ENCODE measurements around the gene RSRC1.
"Not testable (repeated sequence)": the region's sequence is repeated elsewhere in the genome, so short reads cannot be mapped to it uniquely, and the experiment has no call there.

The RSRC1 gene

GRCh38 chr3:158329696-158330441 is 220.0 kb downstream of the RSRC1 start:
- DNase-seq, ATAC-seq: not testable (repeated sequence)

- ATAC-seq (no peak), DNase-seq (no peak)
Measured at GRCh38 chr3:158330870-158331269, 221.0 kb downstream of the RSRC1 start.

DNA sequence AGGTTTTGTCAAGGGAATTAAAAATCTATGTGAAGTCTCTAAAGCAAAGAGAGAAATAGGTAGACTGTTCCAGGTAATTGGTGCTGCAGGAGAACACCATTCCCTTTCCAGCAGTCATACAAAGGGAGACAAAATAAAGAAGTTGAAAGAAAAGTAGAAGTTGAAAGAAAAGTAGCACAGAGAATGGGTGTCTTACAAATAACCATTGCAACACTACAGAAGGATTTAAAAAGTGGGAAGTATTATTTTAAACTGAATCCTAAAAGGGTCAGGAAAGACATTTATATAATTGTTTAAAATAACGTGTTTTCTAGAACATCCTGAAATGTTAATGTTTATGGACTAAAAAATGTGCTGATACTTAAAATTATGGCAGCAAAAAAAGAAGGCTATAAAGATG is 223.8 kb downstream of the RSRC1 start:
- no peak for ATAC-seq
- DNase-seq: no peak

GRCh38 chr3:158337110-158337509 is 227.2 kb downstream of the RSRC1 start:
- no peak for ATAC-seq
- no peak for DNase-seq

DNA sequence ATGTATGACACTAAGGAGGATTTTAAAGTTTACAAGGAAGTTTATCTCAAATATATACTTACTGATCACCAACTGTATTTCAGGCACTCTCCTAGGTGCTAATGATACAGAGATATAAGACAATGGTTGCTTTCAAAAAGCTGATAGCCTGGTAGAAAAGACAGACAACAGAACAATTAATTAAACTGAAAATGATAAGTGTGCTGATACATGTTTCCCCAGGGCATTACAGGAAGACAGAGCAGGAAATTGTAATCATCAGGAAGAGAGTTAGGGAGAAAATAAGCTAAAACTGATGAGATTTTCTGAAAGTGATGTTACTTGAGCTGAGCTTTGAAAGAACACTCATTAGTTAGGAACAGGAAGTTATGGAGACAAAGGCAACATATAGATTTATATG is 229.7 kb downstream of the RSRC1 start:
- no peak for DNase-seq
- no peak for ATAC-seq

GRCh38 chr3:158340951-158341350 is 231.1 kb downstream of the RSRC1 start:
- DNase-seq, ATAC-seq: not testable (repeated sequence)

- DNase-seq (no peak), ATAC-seq (no peak)
Measured at GRCh38 chr3:158347966-158348365, 238.1 kb downstream of the RSRC1 start.

DNA sequence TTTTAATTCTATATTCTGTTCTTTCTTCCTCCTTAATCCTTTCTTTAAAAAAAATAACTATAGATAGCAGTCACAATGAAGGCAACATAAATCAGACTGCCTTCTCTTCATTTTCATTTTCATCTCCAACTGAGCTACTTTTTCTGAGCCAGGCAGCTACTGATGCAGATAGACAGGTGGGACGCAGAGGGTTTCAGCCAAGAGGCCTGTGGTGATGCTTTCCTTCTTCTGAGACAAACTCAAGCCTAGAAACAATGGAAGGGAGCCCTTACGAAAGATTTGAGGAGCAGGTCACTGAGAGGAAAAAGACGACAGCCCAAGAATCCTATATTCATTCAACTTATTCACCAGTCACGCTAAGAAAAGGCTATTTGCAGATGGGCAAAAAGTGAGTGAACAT is 241.1 kb downstream of the RSRC1 start:
- no peak for DNase-seq

GRCh38 chr3:158352551-158352950 is 242.7 kb downstream of the RSRC1 start:
- ATAC-seq: no peak
- no peak for DNase-seq

More for the DNA sequence above, 241.1 kb downstream of the RSRC1 start:
- ATAC-seq: no peak

DNA sequence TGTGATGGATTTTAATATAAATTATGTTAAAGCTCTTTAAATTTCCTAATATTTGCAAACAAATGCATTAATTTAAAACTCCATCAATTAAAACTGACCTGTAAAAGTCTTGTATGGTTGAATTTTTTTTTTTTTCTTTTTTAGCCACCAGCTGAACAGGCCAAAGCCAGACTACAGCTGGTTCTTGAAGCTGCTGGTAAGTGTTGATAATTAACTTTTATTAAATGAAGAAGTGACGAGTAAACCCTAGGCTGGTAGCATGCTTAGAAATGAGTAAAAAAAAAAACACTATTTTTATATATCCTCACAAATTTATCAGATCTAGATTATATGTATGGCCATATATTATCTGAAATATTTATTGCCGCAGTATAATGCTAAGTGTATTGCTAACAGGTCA is 244.8 kb downstream of the RSRC1 start:
- DNase-seq (no peak), ATAC-seq (no peak)

DNA sequence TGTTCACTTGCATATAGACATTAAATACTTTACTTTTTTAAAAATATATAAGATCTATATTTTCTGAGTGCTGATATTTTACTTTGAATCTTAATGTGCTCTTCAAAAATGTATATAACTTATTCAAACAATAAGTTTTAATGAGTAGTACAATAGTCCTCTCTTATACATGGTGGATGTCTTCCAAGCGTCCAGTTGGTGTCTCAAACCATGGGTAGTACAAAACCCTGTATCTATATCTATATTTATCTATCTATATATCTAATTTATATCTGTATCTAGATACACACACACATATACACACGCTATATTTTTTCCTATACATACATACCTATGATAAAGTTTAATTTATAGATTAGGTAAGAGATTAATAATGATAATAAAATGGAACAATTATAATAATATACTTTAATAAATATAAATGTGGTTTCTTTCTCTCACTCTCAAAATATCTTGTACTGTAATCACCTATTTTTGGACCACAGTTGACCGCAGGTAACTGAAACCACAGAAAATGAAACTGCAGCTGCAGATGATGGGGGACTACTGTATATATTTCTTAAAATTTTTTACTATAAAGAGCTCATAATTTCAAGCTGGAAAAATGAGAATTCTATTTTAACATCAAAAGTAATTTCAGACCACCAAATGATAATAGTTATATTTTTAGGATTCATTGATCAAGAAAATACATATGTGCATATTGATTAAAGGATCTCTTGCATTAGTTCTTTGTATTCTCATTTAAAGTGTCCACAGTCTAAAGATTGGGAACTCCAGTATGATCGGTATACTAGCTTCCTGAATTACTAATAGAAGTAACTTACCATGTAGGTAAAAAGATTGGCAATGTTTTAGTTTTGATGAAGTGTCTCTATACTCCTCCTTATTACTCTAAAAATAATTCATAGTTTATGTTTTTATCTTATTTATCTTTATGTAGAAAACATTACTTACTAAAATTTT is 246.0 kb downstream of the RSRC1 start:
- no peak for ATAC-seq
- no peak for DNase-seq

DNA sequence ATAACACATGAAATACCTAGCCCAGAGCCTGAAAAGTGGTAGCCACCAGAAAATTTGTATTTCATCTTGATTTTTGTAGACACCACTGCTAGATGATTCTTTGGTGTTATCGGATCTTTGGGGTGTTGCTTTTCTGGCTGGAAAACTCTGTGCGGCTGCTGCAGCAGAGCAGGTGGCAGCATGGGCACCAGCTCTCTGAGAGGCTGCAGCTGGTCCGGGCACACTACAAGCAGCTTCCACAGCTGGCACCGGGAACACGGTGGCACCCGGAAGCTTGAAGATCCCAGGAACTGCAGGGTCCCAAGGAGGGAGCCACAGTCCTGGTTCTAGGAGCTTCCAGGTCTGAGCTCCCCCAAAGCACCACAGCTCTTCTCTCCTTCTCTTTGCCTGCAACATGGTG is 249.4 kb downstream of the RSRC1 start:
- ATAC-seq (no peak), DNase-seq (no peak)

GRCh38 chr3:158360756-158361448 is 251.0 kb downstream of the RSRC1 start:
- DNase-seq (no peak), ATAC-seq (no peak)

GRCh38 chr3:158368271-158368670 is 258.4 kb downstream of the RSRC1 start:
- no peak for ATAC-seq

DNA sequence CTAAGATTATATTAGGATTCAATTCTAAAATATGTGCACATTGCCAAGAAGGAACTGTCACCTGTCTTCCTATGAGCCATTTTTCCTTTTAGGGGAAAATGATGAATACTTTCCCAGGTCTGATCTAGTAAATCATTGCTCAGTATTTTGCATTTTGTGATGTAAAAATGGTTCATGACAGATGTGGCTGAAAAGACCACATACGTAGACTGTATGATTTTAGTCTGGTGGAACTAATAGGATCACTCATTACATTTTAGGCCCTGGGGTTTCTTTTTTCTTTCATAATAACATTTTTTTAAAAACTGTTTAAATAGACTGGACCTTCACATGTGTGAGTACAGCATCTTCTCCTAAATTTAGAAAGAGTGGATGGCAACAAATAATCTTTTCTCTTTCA is 259.4 kb downstream of the RSRC1 start:
- DNase-seq (no peak), ATAC-seq (no peak)

More at GRCh38 chr3:158368271-158368670, 258.4 kb downstream of the RSRC1 start:
- no peak for DNase-seq

DNA sequence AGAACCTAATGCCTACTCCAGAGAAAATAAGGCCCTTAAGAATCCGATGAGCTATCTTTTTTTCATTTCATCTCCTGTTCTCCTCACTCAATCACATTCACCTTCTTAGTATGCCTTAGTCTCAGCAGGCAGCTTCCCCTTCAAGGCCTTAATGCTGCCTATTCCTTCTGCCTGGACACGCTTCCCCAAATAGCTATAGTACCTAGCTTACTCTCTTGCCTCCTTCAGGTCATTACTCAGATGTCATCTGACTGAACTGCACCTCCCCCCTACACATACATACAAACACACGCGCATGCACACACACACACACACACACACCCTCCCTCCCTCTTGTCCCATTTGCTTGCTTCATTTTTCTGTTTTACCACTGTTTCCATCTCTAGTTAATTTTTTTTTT is 269.6 kb downstream of the RSRC1 start:
- DNase-seq (no peak), ATAC-seq (no peak)

DNA sequence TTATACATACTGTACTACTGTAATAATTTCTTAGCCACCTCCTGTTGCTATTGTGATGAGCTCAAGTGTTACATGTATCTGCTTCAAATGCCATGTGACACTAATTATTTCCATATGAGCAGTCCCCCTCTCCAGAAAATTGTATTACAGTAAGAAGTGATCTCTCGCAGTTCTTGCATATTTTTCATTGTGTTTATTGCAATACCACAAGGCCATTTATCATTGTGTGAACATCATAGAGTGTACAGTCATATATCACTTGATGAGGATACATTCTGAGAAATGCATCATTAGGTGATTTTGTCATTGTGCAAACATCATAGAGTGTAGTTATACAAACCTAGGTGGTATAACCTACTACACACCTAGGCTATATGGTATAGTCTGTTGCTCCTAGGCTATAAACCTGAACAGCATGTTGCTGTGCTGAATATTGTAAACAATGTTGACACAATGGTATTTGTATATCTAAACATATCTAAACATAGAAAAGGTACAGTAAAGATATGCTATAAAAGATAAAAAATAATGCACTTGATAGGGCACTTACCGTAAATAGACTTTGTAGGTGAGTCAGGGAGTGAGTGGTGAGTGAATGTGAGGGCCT is 271.5 kb downstream of the RSRC1 start:
- ATAC-seq: no peak
- DNase-seq: no peak

GRCh38 chr3:158382479-158382878 is 272.6 kb downstream of the RSRC1 start:
- ATAC-seq (no peak), DNase-seq (no peak)

- ATAC-seq (no peak), DNase-seq (no peak)
Measured at GRCh38 chr3:158384019-158384418, 274.1 kb downstream of the RSRC1 start.

DNA sequence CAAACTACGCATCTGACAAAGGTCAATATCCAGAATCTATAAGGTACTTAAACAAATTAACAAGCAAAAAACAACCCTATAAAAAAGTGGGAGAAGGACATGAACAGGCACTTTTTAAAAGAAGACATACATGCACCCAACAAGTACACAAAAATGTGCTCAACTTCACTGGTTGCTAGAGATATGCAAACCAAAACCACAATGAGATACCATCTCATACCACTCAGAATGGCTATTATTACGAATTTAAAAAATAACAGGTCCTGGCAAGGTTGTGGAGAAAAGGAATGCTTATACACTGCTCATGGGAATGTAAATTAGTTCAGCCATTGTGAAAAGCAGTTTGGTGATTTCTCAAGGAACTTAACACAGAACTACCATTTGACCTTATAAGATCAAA is 285.5 kb downstream of the RSRC1 start:
- no peak for DNase-seq
- no peak for ATAC-seq

- DNase-seq (no peak), ATAC-seq (no peak)
Measured at GRCh38 chr3:158402590-158402989, 292.7 kb downstream of the RSRC1 start.

- no peak for ATAC-seq
- DNase-seq: no peak
Measured at GRCh38 chr3:158403013-158403412, 293.1 kb downstream of the RSRC1 start.
